ENCODE measurements around the gene ZMIZ1. TPM values are rescaled to one million over a fixed set of nuclear protein-coding genes. Genes with fewer than 3 reads are reported as not detected.

Gene ZMIZ1
- total and polyA plus RNA-seq, 2 experiments from 2014 or later: 9.2 to 30.9 TPM

DNA sequence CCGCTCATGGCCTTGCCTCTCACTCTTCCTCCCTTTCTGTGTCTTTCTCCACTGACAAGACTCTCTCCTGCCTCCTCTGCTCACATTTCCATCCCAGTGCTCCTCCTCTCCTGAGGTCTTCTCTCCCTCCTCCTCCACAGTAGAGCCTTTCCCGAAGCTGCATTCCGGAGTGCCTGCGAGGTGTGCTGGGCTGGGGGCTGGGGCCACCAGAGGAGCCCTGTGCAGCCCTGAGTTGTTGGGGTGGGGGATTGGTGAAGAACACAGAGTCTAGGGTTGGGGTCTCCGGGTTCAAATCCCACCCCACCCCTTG is 76.4 kb downstream of the ZMIZ1 start:
- Histone ChIP-seq H3K27ac (ENCODE audit: low read depth) (no peak overlapping the region), H4K20me1 (replicated peaks; ENCODE audit: insufficient read depth) (no peaks in the 10 kb centered on the region), H3K27me3 (ENCODE audit: insufficient read depth) (no peaks in the 10 kb centered on the region), H2AFZ (no peak overlapping the region), H3K4me1 (ENCODE audit: insufficient read depth) (peaks cover 31% of the 10 kb centered on the region), H3K36me3 (ENCODE audit: insufficient read depth) (no peaks in the 10 kb centered on the region), H3K9me2 (ENCODE audit: insufficient read depth) (no peaks in the 10 kb centered on the region), H3K4me2 (peak overlapping the region; percentile 64), H3K79me2 (replicated peaks; ENCODE audit: insufficient read depth) (peaks cover 7% of the 10 kb centered on the region; the same call in 1 of the 2 replicates), H3K4me3 (no peak overlapping the region), H3F3A (replicated peaks; ENCODE audit: low read depth) (no peaks in the 10 kb centered on the region)
- H3K27me3 Mint-ChIP-seq (ENCODE audit: insufficient read depth, low read depth, poor library complexity): peaks cover 20% of the 10 kb centered on the region
- H3K27ac Mint-ChIP-seq: peak overlapping the region; percentile 41
- TF ChIP-seq STAT1 (IDR thresholded peaks at IDR 0.05; ENCODE audit: unreplicated experiment) (no peak), ZNF114 (CRISPR knock-in tag; IDR thresholded peaks at IDR 0.05) (no peak), NANOG (IDR thresholded peaks at IDR 0.05; ENCODE audit: borderline replicate concordance) (no peak)
- TF ChIP-seq, protein P1, sequence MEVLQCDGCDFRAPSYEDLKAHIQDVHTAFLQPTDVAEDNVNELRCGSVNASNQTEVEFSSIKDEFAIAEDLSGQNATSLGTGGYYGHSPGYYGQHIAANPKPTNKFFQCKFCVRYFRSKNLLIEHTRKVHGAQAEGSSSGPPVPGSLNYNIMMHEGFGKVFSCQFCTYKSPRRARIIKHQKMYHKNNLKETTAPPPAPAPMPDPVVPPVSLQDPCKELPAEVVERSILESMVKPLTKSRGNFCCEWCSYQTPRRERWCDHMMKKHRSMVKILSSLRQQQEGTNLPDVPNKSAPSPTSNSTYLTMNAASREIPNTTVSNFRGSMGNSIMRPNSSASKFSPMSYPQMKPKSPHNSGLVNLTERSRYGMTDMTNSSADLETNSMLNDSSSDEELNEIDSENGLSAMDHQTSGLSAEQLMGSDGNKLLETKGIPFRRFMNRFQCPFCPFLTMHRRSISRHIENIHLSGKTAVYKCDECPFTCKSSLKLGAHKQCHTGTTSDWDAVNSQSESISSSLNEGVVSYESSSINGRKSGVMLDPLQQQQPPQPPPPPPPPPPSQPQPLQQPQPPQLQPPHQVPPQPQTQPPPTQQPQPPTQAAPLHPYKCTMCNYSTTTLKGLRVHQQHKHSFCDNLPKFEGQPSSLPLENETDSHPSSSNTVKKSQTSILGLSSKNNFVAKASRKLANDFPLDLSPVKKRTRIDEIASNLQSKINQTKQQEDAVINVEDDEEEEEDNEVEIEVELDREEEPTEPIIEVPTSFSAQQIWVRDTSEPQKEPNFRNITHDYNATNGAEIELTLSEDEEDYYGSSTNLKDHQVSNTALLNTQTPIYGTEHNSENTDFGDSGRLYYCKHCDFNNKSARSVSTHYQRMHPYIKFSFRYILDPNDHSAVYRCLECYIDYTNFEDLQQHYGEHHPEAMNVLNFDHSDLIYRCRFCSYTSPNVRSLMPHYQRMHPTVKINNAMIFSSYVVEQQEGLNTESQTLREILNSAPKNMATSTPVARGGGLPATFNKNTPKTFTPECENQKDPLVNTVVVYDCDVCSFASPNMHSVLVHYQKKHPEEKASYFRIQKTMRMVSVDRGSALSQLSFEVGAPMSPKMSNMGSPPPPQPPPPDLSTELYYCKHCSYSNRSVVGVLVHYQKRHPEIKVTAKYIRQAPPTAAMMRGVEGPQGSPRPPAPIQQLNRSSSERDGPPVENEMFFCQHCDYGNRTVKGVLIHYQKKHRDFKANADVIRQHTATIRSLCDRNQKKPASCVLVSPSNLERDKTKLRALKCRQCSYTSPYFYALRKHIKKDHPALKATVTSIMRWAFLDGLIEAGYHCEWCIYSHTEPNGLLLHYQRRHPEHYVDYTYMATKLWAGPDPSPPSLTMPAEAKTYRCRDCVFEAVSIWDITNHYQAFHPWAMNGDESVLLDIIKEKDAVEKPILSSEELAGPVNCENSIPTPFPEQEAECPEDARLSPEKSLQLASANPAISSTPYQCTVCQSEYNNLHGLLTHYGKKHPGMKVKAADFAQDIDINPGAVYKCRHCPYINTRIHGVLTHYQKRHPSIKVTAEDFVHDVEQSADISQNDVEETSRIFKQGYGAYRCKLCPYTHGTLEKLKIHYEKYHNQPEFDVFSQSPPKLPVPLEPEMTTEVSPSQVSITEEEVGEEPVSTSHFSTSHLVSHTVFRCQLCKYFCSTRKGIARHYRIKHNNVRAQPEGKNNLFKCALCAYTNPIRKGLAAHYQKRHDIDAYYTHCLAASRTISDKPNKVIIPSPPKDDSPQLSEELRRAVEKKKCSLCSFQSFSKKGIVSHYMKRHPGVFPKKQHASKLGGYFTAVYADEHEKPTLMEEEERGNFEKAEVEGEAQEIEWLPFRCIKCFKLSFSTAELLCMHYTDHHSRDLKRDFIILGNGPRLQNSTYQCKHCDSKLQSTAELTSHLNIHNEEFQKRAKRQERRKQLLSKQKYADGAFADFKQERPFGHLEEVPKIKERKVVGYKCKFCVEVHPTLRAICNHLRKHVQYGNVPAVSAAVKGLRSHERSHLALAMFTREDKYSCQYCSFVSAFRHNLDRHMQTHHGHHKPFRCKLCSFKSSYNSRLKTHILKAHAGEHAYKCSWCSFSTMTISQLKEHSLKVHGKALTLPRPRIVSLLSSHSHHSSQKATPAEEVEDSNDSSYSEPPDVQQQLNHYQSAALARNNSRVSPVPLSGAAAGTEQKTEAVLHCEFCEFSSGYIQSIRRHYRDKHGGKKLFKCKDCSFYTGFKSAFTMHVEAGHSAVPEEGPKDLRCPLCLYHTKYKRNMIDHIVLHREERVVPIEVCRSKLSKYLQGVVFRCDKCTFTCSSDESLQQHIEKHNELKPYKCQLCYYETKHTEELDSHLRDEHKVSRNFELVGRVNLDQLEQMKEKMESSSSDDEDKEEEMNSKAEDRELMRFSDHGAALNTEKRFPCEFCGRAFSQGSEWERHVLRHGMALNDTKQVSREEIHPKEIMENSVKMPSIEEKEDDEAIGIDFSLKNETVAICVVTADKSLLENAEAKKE (CRISPR knock-in tag; IDR thresholded peaks at IDR 0.05): no peak
- H3K4me3 Mint-ChIP-seq: peak overlapping the region; percentile 2; the same call in 1 of the 3 replicates
- ATAC-seq: peak; percentile 43
- H3K36me3 Mint-ChIP-seq (ENCODE audit: low read depth): peaks cover 16% of the 10 kb centered on the region
- no peaks in the 10 kb centered on the region; the same call in 2 of the 3 replicates for H3K9me3 Mint-ChIP-seq
- DNase-seq (ENCODE audit: low spot score): no peak
- peaks cover 53% of the 10 kb centered on the region for H3K4me1 Mint-ChIP-seq

DNA sequence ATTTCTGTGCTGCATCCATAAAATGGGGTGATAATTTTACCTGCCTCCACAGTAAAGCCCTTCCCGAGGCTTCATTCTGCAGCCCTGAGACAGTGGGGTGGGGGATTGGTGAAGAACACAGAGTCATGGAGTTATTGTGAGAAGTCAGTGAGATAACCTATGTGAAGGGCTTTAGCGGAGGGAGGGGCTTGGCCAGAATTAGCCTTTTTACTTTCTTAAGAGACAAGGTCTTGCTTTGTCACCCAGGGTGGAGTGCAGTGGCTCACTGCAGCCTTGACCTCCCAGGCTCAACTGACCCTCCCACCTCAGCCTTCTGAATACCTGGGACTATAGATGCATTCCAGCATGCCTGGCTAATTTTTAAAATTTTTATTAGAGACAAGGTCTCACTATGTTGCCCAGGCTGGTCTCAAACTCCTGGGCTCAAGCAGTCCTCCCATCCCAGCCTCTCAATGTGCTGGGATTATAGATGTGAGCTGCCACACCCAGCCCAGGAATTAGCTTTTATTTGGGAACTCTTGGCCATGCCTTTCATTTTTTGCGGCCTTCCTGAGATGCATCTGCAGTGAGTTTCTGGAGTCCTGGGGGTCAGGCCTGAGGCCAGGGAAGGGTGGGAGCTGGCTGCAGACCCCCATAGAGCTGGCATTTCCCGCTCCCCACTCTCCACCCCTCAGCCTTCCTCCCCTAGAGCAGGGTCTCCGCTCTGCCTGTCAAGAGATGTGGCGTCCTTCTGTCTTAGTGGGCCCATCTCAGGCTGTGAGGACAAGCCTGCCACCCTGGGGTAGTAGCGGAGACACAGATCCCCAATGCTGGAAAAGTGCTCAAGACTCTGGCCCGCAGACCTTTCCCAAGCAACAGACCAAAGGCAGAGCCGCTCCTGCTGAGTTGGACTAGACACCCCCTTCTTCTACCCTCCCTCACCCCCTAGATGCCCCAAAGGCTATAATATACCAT is 77.0 kb downstream of the ZMIZ1 start:
- Histone ChIP-seq H3K9me2 (ENCODE audit: insufficient read depth) (no peaks in the 10 kb centered on the region), H3K4me1 (ENCODE audit: insufficient read depth) (peaks cover 31% of the 10 kb centered on the region), H3K36me3 (ENCODE audit: insufficient read depth) (no peaks in the 10 kb centered on the region), H3K79me2 (replicated peaks; ENCODE audit: insufficient read depth) (peaks cover 4% of the 10 kb centered on the region; the same call in 1 of the 2 replicates), H4K20me1 (replicated peaks; ENCODE audit: insufficient read depth) (no peaks in the 10 kb centered on the region), H3F3A (replicated peaks; ENCODE audit: low read depth) (no peaks in the 10 kb centered on the region), H3K27me3 (ENCODE audit: insufficient read depth) (no peaks in the 10 kb centered on the region), H3K4me3 (no peak overlapping the region), H3K4me2 (no peak overlapping the region), H3K27ac (ENCODE audit: low read depth) (no peak overlapping the region), H2AFZ (no peak overlapping the region)
- ATAC-seq (no peak), DNase-seq (ENCODE audit: low spot score) (no peak)
- Mint-ChIP-seq H3K9me3 (no peaks in the 10 kb centered on the region; the same call in 2 of the 3 replicates), H3K27me3 (ENCODE audit: insufficient read depth, low read depth, poor library complexity) (peaks cover 17% of the 10 kb centered on the region), H3K4me3 (no peak overlapping the region), H3K36me3 (ENCODE audit: low read depth) (peaks cover 11% of the 10 kb centered on the region), H3K4me1 (peaks cover 50% of the 10 kb centered on the region), H3K27ac (peak overlapping the region; percentile 41)
- TF ChIP-seq EZH2phosphoT487 (IDR thresholded peaks at IDR 0.05; ENCODE audit: unreplicated experiment) (no peak), ZNF331 (CRISPR knock-in tag; IDR thresholded peaks at IDR 0.05; ENCODE audit: low read depth) (no peak)

All from GM23338 (cell line).